ENCODE measurements around the gene ZNF486.
"Not testable (repeated sequence)": the region's sequence is repeated elsewhere in the genome, so short reads cannot be mapped to it uniquely, and the experiment has no call there.

DNA sequence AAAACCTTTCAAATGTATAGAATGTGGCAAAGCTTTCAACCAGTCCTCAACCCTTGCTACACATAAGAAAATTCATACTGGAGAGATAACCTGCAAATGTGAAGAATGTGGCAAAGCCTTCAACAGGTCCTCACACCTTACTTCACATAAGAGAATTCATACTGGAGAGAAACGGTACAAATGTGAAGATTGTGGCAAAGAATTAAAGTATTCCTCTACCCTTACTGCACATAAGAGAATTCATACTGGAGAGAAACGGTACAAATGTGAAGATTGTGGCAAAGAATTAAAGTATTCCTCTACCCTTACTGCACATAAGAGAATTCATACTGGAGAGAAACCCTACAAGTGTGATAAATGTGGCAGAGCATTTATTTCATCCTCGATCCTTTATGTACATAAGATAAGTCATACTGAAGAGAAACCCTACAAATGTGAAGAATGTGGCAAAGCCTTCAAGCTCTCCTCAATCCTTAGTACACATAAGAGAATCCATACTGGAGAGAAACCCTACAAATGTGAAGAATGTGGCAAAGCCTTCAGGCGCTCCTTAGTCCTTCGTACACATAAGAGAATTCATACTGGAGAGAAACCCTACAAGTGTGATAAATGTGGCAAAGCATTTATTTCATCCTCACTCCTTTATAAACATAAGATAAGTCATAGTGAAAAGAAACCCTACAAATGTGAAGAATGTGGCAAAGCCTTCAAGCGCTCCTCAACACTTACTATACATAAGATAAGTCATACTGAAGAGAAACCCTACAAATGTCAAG lies 48.8 kb upstream of the ZNF486 start:
- TF ChIP-seq, protein P1, sequence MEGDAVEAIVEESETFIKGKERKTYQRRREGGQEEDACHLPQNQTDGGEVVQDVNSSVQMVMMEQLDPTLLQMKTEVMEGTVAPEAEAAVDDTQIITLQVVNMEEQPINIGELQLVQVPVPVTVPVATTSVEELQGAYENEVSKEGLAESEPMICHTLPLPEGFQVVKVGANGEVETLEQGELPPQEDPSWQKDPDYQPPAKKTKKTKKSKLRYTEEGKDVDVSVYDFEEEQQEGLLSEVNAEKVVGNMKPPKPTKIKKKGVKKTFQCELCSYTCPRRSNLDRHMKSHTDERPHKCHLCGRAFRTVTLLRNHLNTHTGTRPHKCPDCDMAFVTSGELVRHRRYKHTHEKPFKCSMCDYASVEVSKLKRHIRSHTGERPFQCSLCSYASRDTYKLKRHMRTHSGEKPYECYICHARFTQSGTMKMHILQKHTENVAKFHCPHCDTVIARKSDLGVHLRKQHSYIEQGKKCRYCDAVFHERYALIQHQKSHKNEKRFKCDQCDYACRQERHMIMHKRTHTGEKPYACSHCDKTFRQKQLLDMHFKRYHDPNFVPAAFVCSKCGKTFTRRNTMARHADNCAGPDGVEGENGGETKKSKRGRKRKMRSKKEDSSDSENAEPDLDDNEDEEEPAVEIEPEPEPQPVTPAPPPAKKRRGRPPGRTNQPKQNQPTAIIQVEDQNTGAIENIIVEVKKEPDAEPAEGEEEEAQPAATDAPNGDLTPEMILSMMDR (IDR thresholded peaks at IDR 0.05; ENCODE audit: poor library complexity), result not testable (repeated sequence)
- not testable (repeated sequence) for TF ChIP-seq EZH2phosphoT487 (IDR thresholded peaks at IDR 0.05; ENCODE audit: low read depth, severe bottlenecking, unreplicated experiment)
